Mucosa of stomach (tissue), 1 donor: Measurements from ENCODE around the gene PSMC1.

Experiments used
- H3K27me3 ChIP-seq: one replicate; pipeline ENCODE4 v1.7.0; 2013; ENCODE audit warnings: mild to moderate bottlenecking, low read length; ENCODE audit not compliant: control insufficient read depth, insufficient read depth
- H3K36me3 ChIP-seq: one replicate; pipeline ENCODE4 v1.7.0; 2013; ENCODE audit warnings: low read length; ENCODE audit not compliant: control insufficient read depth, insufficient read depth
- H3K4me1 ChIP-seq: one replicate; pipeline ENCODE4 v1.7.0; 2013; ENCODE audit warnings: mild to moderate bottlenecking, low read length; ENCODE audit not compliant: control insufficient read depth, insufficient read depth
- H3K4me3 ChIP-seq: one replicate; pipeline ENCODE4 v1.7.0; 2013; ENCODE audit warnings: low read length
- H3K9ac ChIP-seq: one replicate; pipeline ENCODE4 v1.7.0; 2013; ENCODE audit warnings: mild to moderate bottlenecking, low read length, moderate library complexity
- H3K9me3 ChIP-seq: one replicate; pipeline ENCODE4 v1.7.0; 2013; ENCODE audit warnings: mild to moderate bottlenecking, low read length, moderate library complexity; ENCODE audit not compliant: control insufficient read depth
- donor health status: Pancreatic carcinoma.

Gene PSMC1

GRCh38 chr14:90278199-90279175 is 22.1 kb downstream of the PSMC1 start:
- H3K36me3 ChIP-seq: peaks cover 5% of the 10 kb centered on the region
- no peak overlapping the region for H3K9ac ChIP-seq
- no peaks in the 10 kb centered on the region for H3K9me3 ChIP-seq
- H3K27me3 ChIP-seq: no peaks in the 10 kb centered on the region
- H3K4me1 ChIP-seq: no peaks in the 10 kb centered on the region
- no peak overlapping the region for H3K4me3 ChIP-seq

- H3K4me3 ChIP-seq: no peak overlapping the region
- H3K27me3 ChIP-seq: no peaks in the 10 kb centered on the region
- no peak overlapping the region for H3K9ac ChIP-seq
- H3K9me3 ChIP-seq: no peaks in the 10 kb centered on the region
- no peaks in the 10 kb centered on the region for H3K4me1 ChIP-seq
- H3K36me3 ChIP-seq: peaks cover 5% of the 10 kb centered on the region
These were observed 23.7 kb downstream of the PSMC1 start for GRCh38 chr14:90280096-90280495.

- Histone ChIP-seq H3K36me3 (peaks cover 5% of the 10 kb centered on the region), H3K27me3 (no peaks in the 10 kb centered on the region), H3K9ac (no peak overlapping the region), H3K9me3 (no peaks in the 10 kb centered on the region), H3K4me1 (no peaks in the 10 kb centered on the region), H3K4me3 (no peak overlapping the region)
These were observed 24.9 kb downstream of the PSMC1 start for GRCh38 chr14:90281261-90281660.

- Histone ChIP-seq H3K9me3 (no peaks in the 10 kb centered on the region), H3K9ac (no peak overlapping the region), H3K36me3 (peaks cover 5% of the 10 kb centered on the region), H3K27me3 (no peaks in the 10 kb centered on the region), H3K4me1 (no peaks in the 10 kb centered on the region), H3K4me3 (no peak overlapping the region)
These were observed 25.4 kb downstream of the PSMC1 start for GRCh38 chr14:90281756-90282155.

- no peaks in the 10 kb centered on the region for H3K4me1 ChIP-seq
- no peaks in the 10 kb centered on the region for H3K36me3 ChIP-seq
- H3K27me3 ChIP-seq: no peaks in the 10 kb centered on the region
- H3K9ac ChIP-seq: no peak overlapping the region
- H3K9me3 ChIP-seq: no peaks in the 10 kb centered on the region
- H3K4me3 ChIP-seq: no peak overlapping the region
These were observed 31.4 kb downstream of the PSMC1 start for GRCh38 chr14:90287791-90288190.

- Histone ChIP-seq H3K4me3 (no peak overlapping the region), H3K4me1 (no peaks in the 10 kb centered on the region), H3K9me3 (no peaks in the 10 kb centered on the region), H3K27me3 (no peaks in the 10 kb centered on the region), H3K36me3 (no peaks in the 10 kb centered on the region), H3K9ac (no peak overlapping the region)
These were observed 32.5 kb downstream of the PSMC1 start for GRCh38 chr14:90288651-90289355.

- no peaks in the 10 kb centered on the region for H3K27me3 ChIP-seq
- H3K36me3 ChIP-seq: no peaks in the 10 kb centered on the region
- no peaks in the 10 kb centered on the region for H3K4me1 ChIP-seq
- H3K4me3 ChIP-seq: no peak overlapping the region
- no peak overlapping the region for H3K9ac ChIP-seq
- H3K9me3 ChIP-seq: no peaks in the 10 kb centered on the region
These were observed 34.1 kb downstream of the PSMC1 start for GRCh38 chr14:90290337-90291011.

GRCh38 chr14:90291699-90292098 is 35.3 kb downstream of the PSMC1 start:
- Histone ChIP-seq H3K36me3 (peaks cover 3% of the 10 kb centered on the region), H3K9ac (no peak overlapping the region), H3K27me3 (no peaks in the 10 kb centered on the region), H3K4me1 (no peaks in the 10 kb centered on the region), H3K4me3 (no peak overlapping the region), H3K9me3 (no peaks in the 10 kb centered on the region)

GRCh38 chr14:90293766-90294730 is 37.7 kb downstream of the PSMC1 start:
- H3K9ac ChIP-seq: no peak overlapping the region
- peaks cover 3% of the 10 kb centered on the region for H3K36me3 ChIP-seq
- no peaks in the 10 kb centered on the region for H3K27me3 ChIP-seq
- H3K4me3 ChIP-seq: no peak overlapping the region
- H3K4me1 ChIP-seq: no peaks in the 10 kb centered on the region
- H3K9me3 ChIP-seq: no peaks in the 10 kb centered on the region

GRCh38 chr14:90294872-90295271 is 38.5 kb downstream of the PSMC1 start:
- H3K9me3 ChIP-seq: no peaks in the 10 kb centered on the region
- H3K27me3 ChIP-seq: no peaks in the 10 kb centered on the region
- no peak overlapping the region for H3K9ac ChIP-seq
- peaks cover 3% of the 10 kb centered on the region for H3K36me3 ChIP-seq
- H3K4me1 ChIP-seq: no peaks in the 10 kb centered on the region
- H3K4me3 ChIP-seq: no peak overlapping the region

GRCh38 chr14:90295870-90296516 is 39.6 kb downstream of the PSMC1 start:
- no peaks in the 10 kb centered on the region for H3K9me3 ChIP-seq
- peaks cover 3% of the 10 kb centered on the region for H3K36me3 ChIP-seq
- H3K4me3 ChIP-seq: no peak overlapping the region
- no peak overlapping the region for H3K9ac ChIP-seq
- no peaks in the 10 kb centered on the region for H3K4me1 ChIP-seq
- no peaks in the 10 kb centered on the region for H3K27me3 ChIP-seq
